ENCODE measurements around the gene COA1.

- TF ChIP-seq CTCF (IDR thresholded peaks at IDR 0.05), result no peak
- no peak for TF ChIP-seq POLR2A (IDR thresholded peaks at IDR 0.05)
Measured at GRCh38 chr7:43646603-43647338, 82.6 kb downstream of the COA1 start.

All from esophagus squamous epithelium (tissue), 4 donors.